ENCODE data around the gene TMEM238.
"Not testable (repeated sequence)": the region's sequence is repeated elsewhere in the genome, so short reads cannot be mapped to it uniquely, and the experiment has no call there.

DNA sequence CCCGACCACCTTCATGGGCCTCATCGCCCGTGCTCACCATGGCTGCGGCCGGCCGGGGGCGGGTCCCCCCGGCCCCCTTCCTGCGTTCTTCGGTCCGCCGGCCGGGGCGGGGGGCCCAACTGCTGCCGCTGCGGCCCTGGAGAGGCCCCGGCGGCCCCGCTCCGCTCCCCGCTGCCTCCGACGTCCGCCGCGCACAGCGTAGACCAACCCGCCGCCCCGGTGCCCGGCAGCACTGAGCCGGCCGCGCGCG, 23.4 kb upstream of the TMEM238 start, which contains the start of gene UBE2S:
- TF ChIP-seq, protein P1, sequence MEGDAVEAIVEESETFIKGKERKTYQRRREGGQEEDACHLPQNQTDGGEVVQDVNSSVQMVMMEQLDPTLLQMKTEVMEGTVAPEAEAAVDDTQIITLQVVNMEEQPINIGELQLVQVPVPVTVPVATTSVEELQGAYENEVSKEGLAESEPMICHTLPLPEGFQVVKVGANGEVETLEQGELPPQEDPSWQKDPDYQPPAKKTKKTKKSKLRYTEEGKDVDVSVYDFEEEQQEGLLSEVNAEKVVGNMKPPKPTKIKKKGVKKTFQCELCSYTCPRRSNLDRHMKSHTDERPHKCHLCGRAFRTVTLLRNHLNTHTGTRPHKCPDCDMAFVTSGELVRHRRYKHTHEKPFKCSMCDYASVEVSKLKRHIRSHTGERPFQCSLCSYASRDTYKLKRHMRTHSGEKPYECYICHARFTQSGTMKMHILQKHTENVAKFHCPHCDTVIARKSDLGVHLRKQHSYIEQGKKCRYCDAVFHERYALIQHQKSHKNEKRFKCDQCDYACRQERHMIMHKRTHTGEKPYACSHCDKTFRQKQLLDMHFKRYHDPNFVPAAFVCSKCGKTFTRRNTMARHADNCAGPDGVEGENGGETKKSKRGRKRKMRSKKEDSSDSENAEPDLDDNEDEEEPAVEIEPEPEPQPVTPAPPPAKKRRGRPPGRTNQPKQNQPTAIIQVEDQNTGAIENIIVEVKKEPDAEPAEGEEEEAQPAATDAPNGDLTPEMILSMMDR (IDR thresholded peaks at IDR 0.05): not testable (repeated sequence)
- not testable (repeated sequence) for TF ChIP-seq POLR2AphosphoS5 (IDR thresholded peaks at IDR 0.05; ENCODE audit: insufficient read depth in 1 of 2, low read depth in 1 of 2)
- peak; percentile 19 to 95 for TF ChIP-seq POLR2A (IDR thresholded peaks at IDR 0.05)
